ENCODE results near the gene GPC5.

DNA sequence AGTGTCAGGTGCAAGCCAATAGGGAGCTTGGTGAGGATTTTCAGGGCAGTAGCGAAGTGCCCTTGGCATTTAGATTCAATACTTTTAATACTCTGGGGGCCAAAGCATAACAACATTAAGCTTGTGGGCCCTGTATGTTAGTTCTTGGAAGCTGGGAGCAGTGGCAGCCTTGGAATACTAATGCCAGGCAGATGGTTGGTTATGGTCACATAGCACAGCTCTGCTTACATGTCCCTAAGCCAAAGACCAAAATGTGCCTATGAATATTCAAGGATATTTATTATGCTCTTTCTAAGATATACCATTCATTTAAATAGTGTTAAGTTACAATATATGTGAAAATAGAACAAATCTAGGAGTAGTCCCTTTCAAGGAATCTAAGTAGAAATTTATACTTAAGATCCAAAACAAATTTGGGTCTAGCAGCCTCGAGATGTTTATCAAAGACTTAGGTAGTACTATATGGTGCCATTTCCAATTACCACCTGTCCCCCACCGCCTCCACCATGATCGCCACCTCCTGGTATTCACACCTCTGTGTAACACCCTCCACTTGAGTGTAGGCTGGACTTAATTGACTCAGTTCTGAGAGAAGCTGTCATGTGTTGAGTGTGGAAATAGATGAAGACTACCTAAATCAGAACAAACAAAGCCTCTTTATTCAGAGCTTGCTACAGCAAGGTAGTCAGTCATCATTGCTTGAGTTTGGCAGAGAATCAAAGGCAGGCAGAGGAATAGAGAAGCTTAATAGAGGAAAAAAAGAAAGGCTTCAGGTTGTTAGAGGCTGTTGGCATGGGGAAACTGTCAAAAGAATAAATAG lies 261.0 kb downstream of the GPC5 start:
- no peak for TF ChIP-seq CTCF (IDR thresholded peaks at IDR 0.05)
- TF ChIP-seq POLR2A (IDR thresholded peaks at IDR 0.05), result no peak
